ENCODE measurements around the gene CDC42BPA. TPM values are rescaled to one million over a fixed set of nuclear protein-coding genes. Genes with fewer than 3 reads are reported as not detected.

Gene CDC42BPA
- total RNA-seq, 1 experiment from 2014 or later: 30.1 TPM

DNA sequence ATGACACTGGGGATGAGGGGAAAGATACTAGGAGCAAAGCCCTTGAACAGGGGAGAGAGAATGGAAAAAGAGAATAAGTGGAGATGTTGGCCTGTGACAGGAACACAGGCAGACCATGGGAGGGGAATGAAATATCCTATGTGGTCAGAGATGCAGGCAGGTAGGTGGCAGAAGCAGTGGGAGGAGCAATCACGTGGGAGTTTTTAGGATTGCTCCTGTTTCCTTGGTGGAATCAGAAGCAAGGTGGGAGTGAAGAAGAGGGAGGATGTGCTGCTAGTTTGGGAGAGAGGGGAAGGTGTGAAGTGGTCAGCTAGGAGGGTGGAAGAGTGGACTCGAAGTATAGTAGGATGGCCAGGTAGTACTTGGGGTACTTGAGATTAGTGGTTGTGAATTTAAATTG, 46.4 kb upstream of the CDC42BPA start:
- H2BK12ac ChIP-seq (ENCODE audit: insufficient read length, low read depth, low read length): no peak overlapping the region
- no peak overlapping the region for H3T11ph ChIP-seq (ENCODE audit: low read length)
- H3K27me3 ChIP-seq (ENCODE audit: insufficient read depth, low read length): no peaks in the 10 kb centered on the region
- peaks cover 4% of the 10 kb centered on the region; the same call in 1 of the 2 replicates for H3K4me1 ChIP-seq (ENCODE audit: insufficient read depth, low read length)
- no peak overlapping the region for H3K18ac ChIP-seq (ENCODE audit: insufficient read length, low read depth, low read length)
- H2BK15ac ChIP-seq (ENCODE audit: low read depth, low read length): no peak overlapping the region
- no peaks in the 10 kb centered on the region for H3K79me1 ChIP-seq (ENCODE audit: insufficient read depth, low read depth, low read length, poor library complexity, severe bottlenecking)
- no peak overlapping the region for H3K4me2 ChIP-seq (ENCODE audit: insufficient read depth, insufficient read length, low read length)
- H3K4me1 Mint-ChIP-seq: peaks cover 3 to 7% of the 10 kb centered on the region in 2 experiments
- no peak overlapping the region for H3K27ac Mint-ChIP-seq
- H4K91ac ChIP-seq (ENCODE audit: insufficient read length, low read depth, low read length): no peak overlapping the region
- no peaks in the 10 kb centered on the region for H3K9me3 ChIP-seq (ENCODE audit: control insufficient read depth, low read depth, low read length)
- no peak overlapping the region for H2BK20ac ChIP-seq (ENCODE audit: low read depth, low read length, poor library complexity, severe bottlenecking)
- no peak overlapping the region for H2AFZ ChIP-seq (ENCODE audit: low read length)
- H2BK5ac ChIP-seq (ENCODE audit: insufficient read length, low read length): no peak overlapping the region
- no peak for DNase-seq
- H3K27ac ChIP-seq (ENCODE audit: insufficient read length, low read depth, low read length): no peak overlapping the region
- no peak overlapping the region for H2BK120ac ChIP-seq (ENCODE audit: low read depth, low read length, poor library complexity, severe bottlenecking)
- H3K79me2 ChIP-seq (ENCODE audit: insufficient read depth, low read length): no peaks in the 10 kb centered on the region
- H2AK5ac ChIP-seq (ENCODE audit: insufficient read length, low read length): no peak overlapping the region
- H4K5ac ChIP-seq (ENCODE audit: insufficient read length, low read depth, low read length): no peak overlapping the region
- H3K4ac ChIP-seq (ENCODE audit: low read depth, low read length): no peak overlapping the region
- H3K36me3 Mint-ChIP-seq (ENCODE audit: insufficient read depth in 1 of 3, low read depth in 3 of 3): no peaks in the 10 kb centered on the region
- H4K20me1 ChIP-seq (ENCODE audit: control insufficient read depth, insufficient read depth, insufficient read length): no peaks in the 10 kb centered on the region
- H3K14ac ChIP-seq (ENCODE audit: insufficient read depth, low read length): no peak overlapping the region
- no CpG with 5 or more reads among the region's 2 CpGs for WGBS (ENCODE audit: extremely low coverage, insufficient read length, low lambda C conversion rate)
- no peak overlapping the region for H3K9ac ChIP-seq (ENCODE audit: extremely low read depth, insufficient read length, low read length)
- no peaks in the 10 kb centered on the region for H3K23me2 ChIP-seq (ENCODE audit: insufficient read length, low read depth, low read length, poor library complexity, severe bottlenecking)
- no peak overlapping the region for H3K56ac ChIP-seq (ENCODE audit: insufficient read length, low read depth, low read length)
- H3K23ac ChIP-seq (ENCODE audit: insufficient read length, low read depth, low read length): no peak overlapping the region
- H4K8ac ChIP-seq (replicated peaks; ENCODE audit: insufficient read length, low read depth, low read length): no peak overlapping the region
- peaks cover under 1% of the 10 kb centered on the region; the same call in 1 of the 2 replicates for H3K27me3 Mint-ChIP-seq (ENCODE audit: low read depth)
- H3K9me3 Mint-ChIP-seq: no peaks in the 10 kb centered on the region
- H3K4me3 Mint-ChIP-seq: no peak overlapping the region
- TF ChIP-seq, protein P1, sequence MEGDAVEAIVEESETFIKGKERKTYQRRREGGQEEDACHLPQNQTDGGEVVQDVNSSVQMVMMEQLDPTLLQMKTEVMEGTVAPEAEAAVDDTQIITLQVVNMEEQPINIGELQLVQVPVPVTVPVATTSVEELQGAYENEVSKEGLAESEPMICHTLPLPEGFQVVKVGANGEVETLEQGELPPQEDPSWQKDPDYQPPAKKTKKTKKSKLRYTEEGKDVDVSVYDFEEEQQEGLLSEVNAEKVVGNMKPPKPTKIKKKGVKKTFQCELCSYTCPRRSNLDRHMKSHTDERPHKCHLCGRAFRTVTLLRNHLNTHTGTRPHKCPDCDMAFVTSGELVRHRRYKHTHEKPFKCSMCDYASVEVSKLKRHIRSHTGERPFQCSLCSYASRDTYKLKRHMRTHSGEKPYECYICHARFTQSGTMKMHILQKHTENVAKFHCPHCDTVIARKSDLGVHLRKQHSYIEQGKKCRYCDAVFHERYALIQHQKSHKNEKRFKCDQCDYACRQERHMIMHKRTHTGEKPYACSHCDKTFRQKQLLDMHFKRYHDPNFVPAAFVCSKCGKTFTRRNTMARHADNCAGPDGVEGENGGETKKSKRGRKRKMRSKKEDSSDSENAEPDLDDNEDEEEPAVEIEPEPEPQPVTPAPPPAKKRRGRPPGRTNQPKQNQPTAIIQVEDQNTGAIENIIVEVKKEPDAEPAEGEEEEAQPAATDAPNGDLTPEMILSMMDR (conservative IDR thresholded peaks at IDR 0.05): no peak

All from H9 (cell line).